Myometrial cell (primary cell): Measurements from ENCODE around the gene KASH5. TPM values are rescaled to one million over a fixed set of nuclear protein-coding genes. Genes with fewer than 3 reads are reported as not detected.

Source experiments
- total RNA-seq: library from RNA; depleted of rRNA; stranded (reverse); fragments of >200 nt; gene quantifications from 2 replicates; pipeline ENCODE4 v1.2.3, GENCODE V29; 2015

The KASH5 gene, protein sequence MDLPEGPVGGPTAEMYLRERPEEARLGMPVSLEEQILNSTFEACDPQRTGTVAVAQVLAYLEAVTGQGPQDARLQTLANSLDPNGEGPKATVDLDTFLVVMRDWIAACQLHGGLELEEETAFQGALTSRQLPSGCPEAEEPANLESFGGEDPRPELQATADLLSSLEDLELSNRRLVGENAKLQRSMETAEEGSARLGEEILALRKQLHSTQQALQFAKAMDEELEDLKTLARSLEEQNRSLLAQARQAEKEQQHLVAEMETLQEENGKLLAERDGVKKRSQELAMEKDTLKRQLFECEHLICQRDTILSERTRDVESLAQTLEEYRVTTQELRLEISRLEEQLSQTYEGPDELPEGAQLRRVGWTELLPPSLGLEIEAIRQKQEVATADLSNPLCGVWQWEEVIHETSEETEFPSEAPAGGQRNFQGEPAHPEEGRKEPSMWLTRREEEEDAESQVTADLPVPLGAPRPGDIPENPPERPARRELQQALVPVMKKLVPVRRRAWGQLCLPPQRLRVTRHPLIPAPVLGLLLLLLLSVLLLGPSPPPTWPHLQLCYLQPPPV
- total RNA-seq = not detected in 2 replicates

DNA sequence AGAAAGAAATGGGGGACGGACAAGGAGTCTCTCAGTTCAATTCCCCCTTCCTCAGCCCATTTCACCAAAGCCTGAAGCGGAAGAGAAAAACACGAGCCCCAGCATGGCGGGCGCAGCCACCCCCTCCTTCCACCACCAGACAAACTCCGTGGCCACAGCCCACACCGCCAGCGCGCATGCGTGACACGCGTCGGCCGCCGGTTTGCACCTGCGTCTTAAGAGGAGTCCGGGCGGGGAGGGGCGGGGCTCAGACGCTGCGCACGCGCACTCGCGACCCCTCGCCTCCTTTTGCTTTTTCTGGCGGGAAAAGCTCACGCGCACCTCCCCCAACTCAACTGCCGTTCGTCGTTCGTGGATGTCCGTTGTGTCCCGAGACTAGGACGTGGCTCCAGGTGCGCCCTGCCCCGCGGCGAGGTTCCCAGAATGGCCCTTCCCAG is at the start of gene KASH5:
Gene KASH5 (plus strand): TSS at position 314 of the 437 bp plus-strand sequence. CDS start 2,635 bp downstream, outside the sequence.

DNA sequence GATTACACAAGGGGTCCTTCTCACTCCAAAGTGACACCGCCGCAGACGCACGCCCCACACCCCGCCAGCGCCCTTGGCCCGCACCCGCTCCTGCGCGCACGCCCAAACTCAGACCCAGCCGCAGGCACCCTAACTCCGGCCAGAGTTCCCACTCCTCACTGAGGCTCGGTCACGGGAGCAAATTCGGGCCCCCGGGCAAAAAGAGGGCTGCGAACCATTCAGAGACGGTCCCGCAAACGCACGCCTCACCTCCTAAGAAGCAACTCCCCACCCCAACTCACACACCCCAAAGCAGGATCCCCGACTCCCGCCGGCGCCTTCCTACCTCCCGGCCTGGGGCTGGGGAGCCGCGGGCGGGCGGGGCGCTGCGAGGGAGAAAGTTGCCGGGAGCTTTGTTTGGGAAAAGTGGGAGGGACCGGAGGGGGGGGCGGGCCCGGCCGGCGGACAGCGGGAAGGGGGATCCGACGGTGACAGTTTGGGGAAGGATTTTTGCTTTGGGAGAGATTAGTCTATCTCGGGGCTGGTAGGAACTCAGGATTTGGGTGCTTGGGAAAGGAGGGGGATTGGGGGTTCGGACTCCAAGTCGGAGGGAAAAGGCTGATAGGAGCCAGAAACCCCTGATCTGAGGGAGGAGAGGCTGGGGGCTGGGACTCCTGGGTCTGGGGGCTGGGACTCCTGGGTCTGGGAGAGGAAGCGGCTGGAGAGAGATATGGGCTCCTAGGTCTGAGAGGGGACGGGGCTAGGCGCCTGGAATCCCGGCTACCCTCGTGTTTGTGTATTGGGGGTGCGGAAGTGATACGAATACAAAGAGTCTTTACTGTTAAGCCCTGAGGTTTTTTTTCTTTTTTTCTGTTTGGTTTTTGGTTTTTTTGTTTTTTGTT is 25.8 kb upstream of the KASH5 start, which contains the start of gene TEAD2:
Gene TEAD2 (minus strand): TSS at position 369 of the 881 bp plus-strand sequence. CDS start 2,341 bp downstream, outside the sequence.

DNA sequence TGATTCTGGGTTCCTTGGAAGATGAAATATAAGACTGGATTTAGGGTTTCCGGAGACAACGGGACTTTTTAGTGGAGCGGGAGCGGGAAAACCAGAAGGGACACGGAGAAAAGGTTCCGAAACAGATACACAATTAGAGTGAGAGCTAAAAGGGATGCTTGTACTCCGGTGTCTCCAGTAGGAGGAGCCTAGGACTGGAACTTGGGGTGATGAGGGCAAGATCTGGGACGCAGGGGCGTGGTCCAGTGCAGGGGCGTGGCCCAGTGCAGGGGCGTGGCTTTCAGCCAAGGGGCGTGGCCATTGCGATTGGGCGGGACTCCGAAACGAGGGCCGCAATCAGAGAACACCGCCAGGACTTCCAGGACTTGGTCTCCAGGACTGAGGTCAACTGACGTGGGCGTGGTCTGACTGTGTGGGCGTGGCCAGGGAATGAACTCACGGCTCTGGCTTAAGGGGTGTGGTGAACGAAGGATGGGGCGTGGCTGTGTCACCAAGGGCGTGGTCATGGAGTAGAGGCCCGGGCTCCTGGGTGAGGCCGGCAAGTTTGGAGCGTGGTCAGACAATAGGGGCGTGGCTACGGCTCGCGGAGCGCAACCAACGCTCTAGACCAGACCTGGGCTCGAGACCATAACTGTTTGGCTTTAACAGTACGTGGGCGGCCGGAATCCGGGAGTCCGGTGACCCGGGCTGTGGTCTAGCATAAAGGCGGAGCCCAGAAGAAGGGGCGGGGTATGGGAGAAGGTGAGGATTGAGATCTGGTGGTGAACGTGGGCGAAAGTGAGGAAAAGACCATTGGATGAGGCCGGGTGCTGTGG is 24.6 kb upstream of the KASH5 start, which contains the start of gene DKKL1:
Gene DKKL1 (plus strand): TSS at position 610 of the 815 bp plus-strand sequence. CDS start 122 bp downstream, at position 732.

DNA sequence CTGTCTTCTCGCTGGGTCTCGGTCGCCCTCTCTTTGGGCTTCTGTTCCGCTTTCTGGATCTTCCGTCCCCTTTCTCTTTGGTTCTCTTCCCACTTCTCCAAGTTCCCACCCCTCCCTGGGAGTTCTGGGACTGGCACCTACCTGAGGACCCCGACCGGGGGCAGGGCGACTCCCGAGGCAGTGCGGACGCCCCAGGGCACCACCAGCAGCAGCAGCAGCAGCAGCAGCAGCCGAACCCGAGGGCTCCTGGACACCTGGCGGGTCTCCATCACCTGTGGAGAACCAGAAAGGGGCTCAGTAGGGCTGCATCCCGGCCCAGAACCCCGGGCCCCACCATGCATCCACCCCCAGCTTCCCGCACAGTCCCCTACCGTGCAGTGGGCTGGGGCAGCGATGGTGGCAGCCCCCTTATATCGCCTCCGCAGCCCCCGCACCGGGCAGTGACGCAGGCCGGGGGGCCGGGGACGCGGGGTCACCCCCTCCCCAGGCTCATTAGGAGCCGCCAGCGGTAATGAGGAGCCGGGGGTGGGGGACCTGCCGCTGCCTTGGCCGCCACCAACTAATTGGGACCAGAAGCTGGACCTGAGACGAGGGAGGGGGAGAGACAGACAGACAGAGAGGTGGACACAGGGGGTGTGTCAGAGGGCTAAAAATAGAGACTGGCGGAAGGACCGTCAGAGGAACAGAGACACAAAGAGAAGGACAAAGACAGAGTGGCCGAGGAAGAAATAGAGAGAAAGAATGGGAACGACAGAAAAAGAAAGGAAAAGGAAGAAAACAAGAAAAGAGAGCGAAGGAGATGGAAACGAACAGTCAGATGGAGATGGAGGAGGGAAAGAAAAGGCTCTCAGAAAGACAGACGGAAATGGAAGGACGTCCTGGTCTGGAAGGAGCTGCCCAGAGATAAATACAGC is 35.3 kb downstream of the KASH5 start, which contains the start of gene PTH2:
Gene PTH2 (minus strand): TSS at position 371 of the 914 bp plus-strand sequence. CDS start 102 bp downstream, at position 269.

DNA sequence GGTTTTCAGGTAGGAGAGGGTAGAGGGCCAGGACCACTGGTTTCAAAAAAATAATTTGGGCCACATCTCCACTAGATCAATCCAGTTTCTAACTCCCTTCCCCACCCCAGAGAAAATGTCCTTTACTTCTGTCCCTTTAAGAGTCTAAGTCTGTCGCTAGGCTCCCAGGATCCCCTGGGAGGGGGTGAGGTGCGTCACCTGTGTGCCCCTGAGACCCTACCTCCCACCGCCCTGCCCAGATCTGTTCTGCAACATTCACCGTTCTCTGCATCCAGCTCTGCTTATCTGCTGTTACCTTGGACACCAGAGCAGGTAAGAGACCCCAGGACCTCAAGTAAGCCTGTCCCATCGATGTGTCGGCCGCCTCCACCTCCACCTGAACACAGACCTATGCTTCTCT is 37.1 kb downstream of the KASH5 start, which contains the start of gene GFY:
Gene GFY (plus strand): TSS at position 211 of the 400 bp plus-strand sequence. CDS start 1,043 bp downstream, outside the sequence.

DNA sequence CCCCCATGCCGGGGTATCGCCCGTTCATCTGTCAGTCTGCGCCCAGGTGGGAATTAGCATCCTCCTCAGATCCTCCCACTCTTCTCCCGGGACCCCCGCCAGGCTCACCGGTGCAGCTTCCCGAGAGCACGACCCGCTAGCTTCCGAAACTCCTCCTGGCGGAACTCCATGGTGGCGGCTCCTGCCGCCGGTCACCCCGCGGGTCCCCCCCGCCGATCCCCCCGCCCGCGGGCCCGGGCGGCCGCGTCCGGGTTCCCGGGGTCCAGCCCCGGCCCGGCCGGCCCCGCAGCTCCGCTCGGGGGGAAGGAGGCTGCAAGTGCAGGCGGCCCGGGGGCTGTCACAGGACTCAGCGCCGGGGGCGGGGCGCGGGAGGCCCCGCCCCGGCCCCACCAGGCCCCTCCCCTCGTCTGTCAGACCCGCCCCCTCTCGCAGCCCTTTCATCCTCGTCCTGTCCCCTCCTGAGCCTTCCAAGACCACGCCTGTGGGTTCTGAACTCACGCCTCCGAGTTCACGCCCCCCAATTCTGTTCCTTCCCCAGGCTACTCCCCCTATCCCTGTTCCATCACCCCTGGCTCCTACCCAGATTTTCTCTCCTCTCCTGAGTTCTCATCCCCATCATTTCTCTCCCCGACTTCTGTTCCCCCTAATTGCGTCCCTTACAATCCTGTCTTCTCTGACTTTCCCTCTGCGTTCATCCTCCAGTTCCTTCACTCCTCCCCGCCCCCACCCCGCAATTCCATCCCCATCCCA is 53.3 kb downstream of the KASH5 start, which contains the start of gene SLC17A7:
Gene SLC17A7 (minus strand): TSS at position 318 of the 750 bp plus-strand sequence. CDS start 148 bp downstream, at position 170.

DNA sequence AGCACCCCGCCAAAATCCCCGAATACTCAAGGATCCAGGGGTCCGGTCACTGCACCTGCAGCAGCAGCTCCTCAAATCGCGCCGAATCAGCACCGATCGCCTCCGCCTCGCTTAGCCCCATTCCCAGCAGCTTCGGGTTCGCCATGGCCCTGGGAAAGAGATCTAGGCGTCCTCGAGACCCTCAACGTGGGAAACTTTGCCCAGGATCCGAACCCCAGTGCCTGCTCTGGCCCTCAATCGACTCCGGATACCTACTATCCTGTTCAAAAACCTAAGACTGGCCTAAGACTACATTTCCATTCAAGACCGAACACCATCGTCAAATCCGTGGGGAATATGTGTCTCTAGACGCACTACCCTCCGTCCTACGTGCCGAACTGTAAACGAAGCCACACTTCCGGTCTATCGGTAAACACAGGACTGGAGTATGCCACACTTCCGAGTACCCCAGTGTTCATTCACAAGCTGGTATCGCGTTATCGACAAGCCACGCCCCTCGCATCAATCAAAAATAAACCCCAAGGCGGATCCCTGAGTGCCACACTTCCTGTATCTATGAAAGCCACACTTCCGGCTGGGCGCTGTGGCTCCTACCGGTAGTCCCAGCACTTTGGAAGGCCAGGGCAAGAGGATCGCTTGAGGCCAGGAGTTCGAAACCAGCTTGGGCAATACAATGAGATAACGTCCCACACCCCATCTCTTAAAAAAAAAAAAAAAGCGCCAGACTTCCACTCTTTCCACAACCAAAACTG is 63.6 kb downstream of the KASH5 start, which contains the start of gene PIH1D1:
Gene PIH1D1 (minus strand): TSS at position 385 of the 752 bp plus-strand sequence. CDS start 240 bp downstream, at position 145.

DNA sequence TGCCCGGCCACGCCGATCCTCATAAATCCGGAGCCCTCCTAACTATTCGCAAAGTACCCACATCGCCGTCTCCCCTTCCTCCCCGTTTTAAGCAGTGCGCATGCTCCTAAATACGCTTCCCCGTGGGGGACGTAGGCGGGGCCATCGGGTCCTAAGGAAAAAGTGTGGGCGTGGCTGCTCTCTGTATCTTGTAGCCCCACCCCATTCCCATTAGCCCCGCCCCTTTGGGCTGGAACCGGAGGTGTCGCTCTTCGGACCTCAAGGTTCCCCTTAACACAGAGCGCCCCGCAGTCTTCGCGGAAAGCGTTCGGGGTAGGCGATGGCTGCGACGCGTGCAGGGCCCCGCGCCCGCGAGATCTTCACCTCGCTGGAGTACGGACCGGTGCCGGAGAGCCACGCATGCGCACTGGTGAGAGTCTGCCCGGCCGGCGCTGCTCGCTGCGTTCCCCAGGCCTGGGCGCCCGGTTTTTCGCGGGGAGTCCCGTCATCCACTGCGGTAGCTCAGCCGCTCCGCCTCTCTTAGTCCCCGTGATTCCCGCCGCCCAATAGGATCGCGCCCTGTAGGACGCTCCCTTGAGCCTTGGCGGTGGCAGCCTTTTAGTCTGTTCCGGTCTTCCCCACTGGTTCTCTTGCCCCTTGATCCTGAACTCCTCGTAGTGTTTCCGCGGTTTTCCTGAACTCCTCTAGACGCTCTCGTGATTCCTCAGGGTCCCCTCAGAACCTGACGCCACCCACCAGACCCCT is 65.1 kb downstream of the KASH5 start, which contains the start of gene ALDH16A1:
Gene ALDH16A1 (plus strand): TSS at position 213 of the 744 bp plus-strand sequence. CDS start 107 bp downstream, at position 320.

Other genes with a start within 250 kb of the KASH5 start
- gene HRC, start 232.9 kb upstream of the KASH5 start, total RNA-seq = not detected in 2 replicates
- 18.5 and 19.0 TPM in 2 replicates for gene TRPM4, start 230.5 kb upstream of the KASH5 start, total RNA-seq
- gene SLC6A16, start 63.1 kb upstream of the KASH5 start, total RNA-seq = not detected in 2 replicates
- gene CD37, start 52.8 kb upstream of the KASH5 start, total RNA-seq = not detected in 2 replicates
- gene TEAD2, start 25.8 kb upstream of the KASH5 start, total RNA-seq = 36.0 and 38.9 TPM in 2 replicates
- 0.29 TPM in 1 of 2 replicates, not detected in the other for gene DKKL1, start 24.4 kb upstream of the KASH5 start, total RNA-seq
- gene PTH2, start 35.2 kb downstream of the KASH5 start, total RNA-seq = not detected in 2 replicates
- not detected in 2 replicates for gene GFY, start 37.1 kb downstream of the KASH5 start, total RNA-seq
- gene SLC17A7, start 53.3 kb downstream of the KASH5 start, total RNA-seq = not detected in 2 replicates
- gene PIH1D1, start 63.6 kb downstream of the KASH5 start, total RNA-seq = 93.2 and 112 TPM in 2 replicates
- 27.1 and 38.6 TPM in 2 replicates for gene ALDH16A1, start 65.0 kb downstream of the KASH5 start, total RNA-seq
- gene FLT3LG, start 86.0 kb downstream of the KASH5 start, total RNA-seq = 6.2 and 10.1 TPM in 2 replicates
- gene RPL13A, start 99.4 kb downstream of the KASH5 start, total RNA-seq = 2,357 and 3,559 TPM in 2 replicates
- 3,022 and 4,072 TPM in 2 replicates for gene RPS11, start 108.2 kb downstream of the KASH5 start, total RNA-seq
- 37.0 and 60.0 TPM in 2 replicates for gene FCGRT, start 124.4 kb downstream of the KASH5 start, total RNA-seq
- gene RCN3, start 139.8 kb downstream of the KASH5 start, total RNA-seq = 271 and 307 TPM in 2 replicates
- 76.1 and 83.6 TPM in 2 replicates for gene NOSIP, start 192.3 kb downstream of the KASH5 start, total RNA-seq
- gene PRRG2, start 193.1 kb downstream of the KASH5 start, total RNA-seq = 0.71 TPM in 1 of 2 replicates, not detected in the other
- 3.9 and 4.0 TPM in 2 replicates for gene PRR12, start 202.9 kb downstream of the KASH5 start, total RNA-seq